ENCODE data around the gene EYA2.

DNA sequence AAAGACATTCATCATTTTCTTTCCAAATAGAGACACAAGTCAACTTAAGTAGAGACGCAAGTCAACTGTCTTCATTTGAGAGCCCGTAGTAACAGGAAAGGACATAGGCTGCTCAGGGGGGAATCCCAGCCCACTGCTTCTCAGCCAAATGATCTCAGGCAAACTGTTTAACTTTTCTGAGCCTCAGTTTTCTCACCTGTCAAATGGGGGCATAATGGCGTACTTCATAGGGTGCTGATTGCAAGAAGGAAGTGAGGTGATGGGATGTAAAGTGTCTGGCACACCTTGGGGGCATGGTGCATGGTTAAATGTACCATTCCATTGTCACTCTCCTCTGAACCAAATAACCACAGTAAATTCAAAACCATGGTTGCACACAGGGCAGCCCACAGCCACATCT is 96.5 kb downstream of the EYA2 start:
- TF ChIP-seq, protein P1, sequence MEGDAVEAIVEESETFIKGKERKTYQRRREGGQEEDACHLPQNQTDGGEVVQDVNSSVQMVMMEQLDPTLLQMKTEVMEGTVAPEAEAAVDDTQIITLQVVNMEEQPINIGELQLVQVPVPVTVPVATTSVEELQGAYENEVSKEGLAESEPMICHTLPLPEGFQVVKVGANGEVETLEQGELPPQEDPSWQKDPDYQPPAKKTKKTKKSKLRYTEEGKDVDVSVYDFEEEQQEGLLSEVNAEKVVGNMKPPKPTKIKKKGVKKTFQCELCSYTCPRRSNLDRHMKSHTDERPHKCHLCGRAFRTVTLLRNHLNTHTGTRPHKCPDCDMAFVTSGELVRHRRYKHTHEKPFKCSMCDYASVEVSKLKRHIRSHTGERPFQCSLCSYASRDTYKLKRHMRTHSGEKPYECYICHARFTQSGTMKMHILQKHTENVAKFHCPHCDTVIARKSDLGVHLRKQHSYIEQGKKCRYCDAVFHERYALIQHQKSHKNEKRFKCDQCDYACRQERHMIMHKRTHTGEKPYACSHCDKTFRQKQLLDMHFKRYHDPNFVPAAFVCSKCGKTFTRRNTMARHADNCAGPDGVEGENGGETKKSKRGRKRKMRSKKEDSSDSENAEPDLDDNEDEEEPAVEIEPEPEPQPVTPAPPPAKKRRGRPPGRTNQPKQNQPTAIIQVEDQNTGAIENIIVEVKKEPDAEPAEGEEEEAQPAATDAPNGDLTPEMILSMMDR (IDR thresholded peaks at IDR 0.05), result no peak
- TF ChIP-seq POLR2AphosphoS5 (IDR thresholded peaks at IDR 0.05) (no peak), POLR2A (IDR thresholded peaks at IDR 0.05) (no peak)

Measured in breast epithelium (tissue), 3 donors.